OCI-LY1 (cell line): ENCODE results near the gene CEACAM16.

Source experiments
- H2AFZ ChIP-seq: fragments of 200-600 bp; sonication (generic), shearing (Covaris generic); 2 replicates; pipeline ENCODE4 v1.6.0; 2014; ENCODE audit warnings: antibody characterized with exemption, mild to moderate bottlenecking, low read length
- H3F3A ChIP-seq: fragments of 200-600 bp; sonication (generic), shearing (Covaris generic); 2 replicates; pipeline ENCODE4 v1.6.0; 2014; ENCODE audit warnings: mild to moderate bottlenecking, antibody characterized with exemption, low read length, moderate library complexity; ENCODE audit not compliant: insufficient read depth
- H3K27ac ChIP-seq: fragments of 200-600 bp; sonication (generic); 2 replicates; pipeline ENCODE4 v1.5.1; 2014; ENCODE audit warnings: low read length, mixed run types, mild to moderate bottlenecking, low read depth; ENCODE audit not compliant: poor library complexity, severe bottlenecking
- H3K27me3 ChIP-seq: fragments of 200-600 bp; sonication (generic); 2 replicates; pipeline ENCODE4 v1.6.0; 2014; ENCODE audit warnings: antibody characterized with exemption, mild to moderate bottlenecking, low read length, moderate library complexity; ENCODE audit not compliant: insufficient read depth
- H3K36me3 ChIP-seq: fragments of 200-600 bp; sonication (generic); 2 replicates; pipeline ENCODE4 v1.6.1; 2014; ENCODE audit warnings: mild to moderate bottlenecking, antibody characterized with exemption, low read length, moderate library complexity, mixed read lengths; ENCODE audit not compliant: insufficient read depth
- H3K4me1 ChIP-seq: fragments of 200-600 bp; sonication (generic); 2 replicates; pipeline ENCODE4 v1.5.1; 2014; ENCODE audit warnings: mild to moderate bottlenecking, low read length, moderate library complexity; ENCODE audit not compliant: insufficient read depth, severe bottlenecking
- H3K4me2 ChIP-seq: fragments of 200-600 bp; sonication (generic), shearing (Covaris generic); 2 replicates; pipeline ENCODE4 v1.6.1; 2014; ENCODE audit warnings: low read length
- H3K4me3 ChIP-seq: fragments of 200-600 bp; sonication (generic); 2 replicates; pipeline ENCODE4 v1.5.1; 2014; ENCODE audit warnings: low read length, low read depth, mild to moderate bottlenecking, mixed read lengths; ENCODE audit not compliant: poor library complexity, severe bottlenecking
- H3K79me2 ChIP-seq: fragments of 200-600 bp; shearing (Covaris generic); 2 replicates; pipeline ENCODE4 v1.6.1; 2016; ENCODE audit warnings: mixed run types, low read length, mixed read lengths; ENCODE audit not compliant: insufficient read depth
- H3K9ac ChIP-seq: fragments of 200-600 bp; sonication (generic), shearing (Covaris generic); 2 replicates; pipeline ENCODE4 v1.6.1; 2014; ENCODE audit warnings: mild to moderate bottlenecking, low read length, mixed read lengths
- H3K9me2 ChIP-seq: fragments of 200-600 bp; sonication (generic), shearing (Covaris generic); 2 replicates; pipeline ENCODE4 v1.6.1; 2014; ENCODE audit warnings: low read depth, mild to moderate bottlenecking, low read length, mixed read lengths
- H3K9me3 ChIP-seq: fragments of 200-600 bp; shearing (Covaris generic); 2 replicates; pipeline ENCODE4 v1.6.1; 2014; ENCODE audit warnings: low read length, mixed read lengths
- H4K20me1 ChIP-seq: fragments of 200-600 bp; sonication (generic), shearing (Covaris generic); 2 replicates; pipeline ENCODE4 v1.6.0; 2016; ENCODE audit warnings: mild to moderate bottlenecking, low read length; ENCODE audit not compliant: insufficient read depth
- EZH2 ChIP-seq: fragments of 200-600 bp; sonication (generic), shearing (Covaris generic); IDR thresholded peaks from 2 replicates; pipeline ENCODE4 v1.8.0; 2017; ENCODE audit warnings: borderline replicate concordance, mixed run types, mild to moderate bottlenecking, antibody characterized with exemption, low read length, moderate library complexity, mixed read lengths
- TF ChIP-seq, protein P1 (sequence below): fragments of 200-600 bp; sonication (generic), shearing (Covaris generic); IDR thresholded peaks from 2 replicates; pipeline ENCODE4 v1.5.1; 2017; ENCODE audit warnings: mild to moderate bottlenecking, antibody characterized with exemption, low read length, moderate library complexity, mixed read lengths

The CEACAM16 gene

DNA sequence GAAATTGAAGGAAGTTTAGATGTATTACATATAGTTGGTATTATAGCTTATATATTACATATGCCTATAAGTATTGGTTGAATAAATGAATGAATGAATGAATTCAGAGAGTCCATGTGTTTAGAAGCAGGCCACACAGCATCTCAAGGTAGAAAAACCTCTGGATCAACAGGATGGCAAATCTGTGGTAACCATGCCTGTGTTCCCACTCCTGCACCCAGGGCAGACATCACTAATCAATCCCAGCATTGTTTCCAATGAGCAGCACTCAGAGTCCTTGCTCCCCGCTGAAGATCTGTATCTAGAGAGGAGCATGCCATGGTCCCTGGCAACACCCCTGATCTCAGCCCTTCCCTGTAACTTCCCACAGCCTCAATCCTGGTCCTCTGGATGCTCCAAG, 26.7 kb upstream of the CEACAM16 start:
- Histone ChIP-seq H3K27me3 (no peaks in the 10 kb centered on the region), H3K4me1 (no peaks in the 10 kb centered on the region), H3K4me3 (no peak overlapping the region), H4K20me1 (no peaks in the 10 kb centered on the region), H3K9me3 (no peaks in the 10 kb centered on the region), H3K4me2 (no peak overlapping the region), H3K9ac (no peak overlapping the region), H3K27ac (no peak overlapping the region), H3K79me2 (no peaks in the 10 kb centered on the region), H3K36me3 (no peaks in the 10 kb centered on the region), H3K9me2 (no peaks in the 10 kb centered on the region), H2AFZ (no peak overlapping the region), H3F3A (no peaks in the 10 kb centered on the region)
- TF ChIP-seq EZH2, result no peak
- TF ChIP-seq, protein P1, sequence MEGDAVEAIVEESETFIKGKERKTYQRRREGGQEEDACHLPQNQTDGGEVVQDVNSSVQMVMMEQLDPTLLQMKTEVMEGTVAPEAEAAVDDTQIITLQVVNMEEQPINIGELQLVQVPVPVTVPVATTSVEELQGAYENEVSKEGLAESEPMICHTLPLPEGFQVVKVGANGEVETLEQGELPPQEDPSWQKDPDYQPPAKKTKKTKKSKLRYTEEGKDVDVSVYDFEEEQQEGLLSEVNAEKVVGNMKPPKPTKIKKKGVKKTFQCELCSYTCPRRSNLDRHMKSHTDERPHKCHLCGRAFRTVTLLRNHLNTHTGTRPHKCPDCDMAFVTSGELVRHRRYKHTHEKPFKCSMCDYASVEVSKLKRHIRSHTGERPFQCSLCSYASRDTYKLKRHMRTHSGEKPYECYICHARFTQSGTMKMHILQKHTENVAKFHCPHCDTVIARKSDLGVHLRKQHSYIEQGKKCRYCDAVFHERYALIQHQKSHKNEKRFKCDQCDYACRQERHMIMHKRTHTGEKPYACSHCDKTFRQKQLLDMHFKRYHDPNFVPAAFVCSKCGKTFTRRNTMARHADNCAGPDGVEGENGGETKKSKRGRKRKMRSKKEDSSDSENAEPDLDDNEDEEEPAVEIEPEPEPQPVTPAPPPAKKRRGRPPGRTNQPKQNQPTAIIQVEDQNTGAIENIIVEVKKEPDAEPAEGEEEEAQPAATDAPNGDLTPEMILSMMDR, result no peak

DNA sequence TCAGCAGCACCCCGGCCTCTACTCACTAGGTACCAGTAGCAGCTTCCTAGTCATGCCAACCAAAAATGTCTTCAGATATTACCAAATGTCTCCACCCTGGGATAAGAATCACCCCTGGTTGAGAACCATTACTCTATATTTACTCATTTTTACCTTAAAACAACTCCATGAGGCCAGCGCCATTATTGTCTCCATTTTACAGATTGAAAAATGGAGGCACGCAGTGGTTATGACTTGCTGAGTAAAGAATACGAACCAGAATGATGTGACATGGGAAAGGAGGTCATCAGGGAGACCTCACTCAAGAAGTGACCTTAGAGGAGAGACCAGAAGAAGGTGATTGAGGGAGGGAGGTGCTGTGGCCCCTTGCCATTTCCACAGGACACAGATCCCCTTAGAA, 25.4 kb upstream of the CEACAM16 start:
- no peak overlapping the region for H3K27ac ChIP-seq
- no peaks in the 10 kb centered on the region for H4K20me1 ChIP-seq
- H3K27me3 ChIP-seq, result no peaks in the 10 kb centered on the region
- no peaks in the 10 kb centered on the region for H3K9me3 ChIP-seq
- no peaks in the 10 kb centered on the region for H3K9me2 ChIP-seq
- H3K4me1 ChIP-seq, result no peaks in the 10 kb centered on the region
- H3F3A ChIP-seq, result no peaks in the 10 kb centered on the region
- TF ChIP-seq, protein P1, result no peak
- TF ChIP-seq EZH2, result no peak
- H3K4me2 ChIP-seq, result no peak overlapping the region
- H2AFZ ChIP-seq, result no peak overlapping the region
- H3K4me3 ChIP-seq, result no peak overlapping the region
- no peaks in the 10 kb centered on the region for H3K79me2 ChIP-seq
- H3K9ac ChIP-seq, result no peak overlapping the region
- H3K36me3 ChIP-seq, result no peaks in the 10 kb centered on the region

- Histone ChIP-seq H3K79me2 (no peaks in the 10 kb centered on the region), H3F3A (no peaks in the 10 kb centered on the region)
- TF ChIP-seq, protein P1, result no peak
- no peak for TF ChIP-seq EZH2
Measured at GRCh38 chr19:44675521-44675920, 23.4 kb upstream of the CEACAM16 start.

More at GRCh38 chr19:44675521-44675920, 23.4 kb upstream of the CEACAM16 start:
- Histone ChIP-seq H2AFZ (no peak overlapping the region), H3K4me2 (no peak overlapping the region), H3K9me2 (no peaks in the 10 kb centered on the region), H3K36me3 (no peaks in the 10 kb centered on the region), H3K4me3 (no peak overlapping the region), H3K9ac (no peak overlapping the region), H4K20me1 (no peaks in the 10 kb centered on the region), H3K4me1 (no peaks in the 10 kb centered on the region), H3K27ac (no peak overlapping the region), H3K9me3 (no peaks in the 10 kb centered on the region), H3K27me3 (no peaks in the 10 kb centered on the region)
